Colonic mucosa (tissue), 4 donors: Measurements from ENCODE around the gene CHAF1B. TPM values are rescaled to one million over a fixed set of nuclear protein-coding genes. Genes with fewer than 3 reads are reported as not detected.

Experiments
- DNase-seq: peaks from one replicate; pipeline ENCODE4 v3.0.0-alpha.2; 2020
- H3K27ac ChIP-seq: fragments of 200-600 bp; one replicate; pipeline ENCODE4 v1.8.0; 2021
- H3K27me3 ChIP-seq: fragments of 200-600 bp; one replicate; pipeline ENCODE4 v1.8.0; 2021
- H3K36me3 ChIP-seq: fragments of 200-600 bp; one replicate; pipeline ENCODE4 v1.8.0; 2021
- H3K4me1 ChIP-seq: fragments of 200-600 bp; one replicate; pipeline ENCODE4 v1.8.0; 2021; ENCODE audit warnings: mild to moderate bottlenecking
- H3K4me3 ChIP-seq: fragments of 200-600 bp; one replicate; pipeline ENCODE4 v1.8.0; 2021
- H3K9ac ChIP-seq, 2 donors: one replicate each; pipeline ENCODE4 v1.7.0; 2013; ENCODE audit warnings: control low read depth in 2 of 2, low read depth in 2 of 2, low read length in 2 of 2
- H3K9me3 ChIP-seq: fragments of 200-600 bp; one replicate; pipeline ENCODE4 v1.8.0; 2021
- intact Hi-C: fragments of 100-400 bp; cut with DNase I; formaldehyde crosslinking; loops from one replicate; pipeline ENCODE4 v1.14.1; 2022
- total RNA-seq, 2 donors: library from RNA; stranded (reverse); fragmentation: NEBNext Ultra II Directional in 1 of 2; extraction: Animal tissue kit (Norgen Biotek cat#: 25700) in 1 of 2; gene quantifications; one replicate each; pipeline ENCODE4 v1.2.1, GENCODE V29; 2021
- TF ChIP-seq, protein P1 (sequence below): fragments of 200-600 bp; IDR thresholded peaks from one replicate; pipeline ENCODE4 v1.8.0; 2022; ENCODE audit warnings: antibody characterized with exemption, mild to moderate bottlenecking
- donor health status: healthy.
- donor health status: DM: no; HTN: no; CAD: no.
- donor health status: DM: no; HTN: no; CAD: no.

The CHAF1B gene
- total RNA-seq, 2 donors from 2014 or later = 2.5 to 12.0 TPM

DNA sequence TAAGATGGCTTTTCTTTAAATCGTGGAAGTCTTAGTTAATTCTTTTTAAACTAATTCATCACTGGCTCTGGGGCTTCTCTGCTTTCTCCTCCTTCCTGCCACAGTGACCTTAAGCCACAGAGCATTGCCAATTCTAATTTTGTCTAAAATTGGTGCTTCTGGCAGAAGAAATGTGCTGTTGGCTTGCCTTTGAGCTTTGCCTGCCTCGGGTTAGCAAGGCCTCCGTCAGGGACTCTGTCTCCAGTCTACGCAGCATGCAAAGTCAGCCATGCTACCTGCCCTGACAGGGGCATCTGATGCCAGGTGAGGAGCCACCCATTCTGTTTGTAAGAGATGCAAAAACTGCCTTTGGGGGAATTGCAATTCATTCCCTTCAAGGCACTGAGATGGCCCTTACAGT lies 69.5 kb downstream of the CHAF1B start:
- H3K9ac ChIP-seq = no peak overlapping the region
- no peak overlapping the region for H3K27ac ChIP-seq
- no peaks in the 10 kb centered on the region for H3K27me3 ChIP-seq
- H3K4me1 ChIP-seq = no peaks in the 10 kb centered on the region
- TF ChIP-seq, protein P1, sequence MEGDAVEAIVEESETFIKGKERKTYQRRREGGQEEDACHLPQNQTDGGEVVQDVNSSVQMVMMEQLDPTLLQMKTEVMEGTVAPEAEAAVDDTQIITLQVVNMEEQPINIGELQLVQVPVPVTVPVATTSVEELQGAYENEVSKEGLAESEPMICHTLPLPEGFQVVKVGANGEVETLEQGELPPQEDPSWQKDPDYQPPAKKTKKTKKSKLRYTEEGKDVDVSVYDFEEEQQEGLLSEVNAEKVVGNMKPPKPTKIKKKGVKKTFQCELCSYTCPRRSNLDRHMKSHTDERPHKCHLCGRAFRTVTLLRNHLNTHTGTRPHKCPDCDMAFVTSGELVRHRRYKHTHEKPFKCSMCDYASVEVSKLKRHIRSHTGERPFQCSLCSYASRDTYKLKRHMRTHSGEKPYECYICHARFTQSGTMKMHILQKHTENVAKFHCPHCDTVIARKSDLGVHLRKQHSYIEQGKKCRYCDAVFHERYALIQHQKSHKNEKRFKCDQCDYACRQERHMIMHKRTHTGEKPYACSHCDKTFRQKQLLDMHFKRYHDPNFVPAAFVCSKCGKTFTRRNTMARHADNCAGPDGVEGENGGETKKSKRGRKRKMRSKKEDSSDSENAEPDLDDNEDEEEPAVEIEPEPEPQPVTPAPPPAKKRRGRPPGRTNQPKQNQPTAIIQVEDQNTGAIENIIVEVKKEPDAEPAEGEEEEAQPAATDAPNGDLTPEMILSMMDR = no peak
- no peaks in the 10 kb centered on the region for H3K36me3 ChIP-seq
- DNase-seq = no peak
- intact Hi-C loops = no loop called here
- no peaks in the 10 kb centered on the region for H3K9me3 ChIP-seq
- no peak overlapping the region for H3K4me3 ChIP-seq

DNA sequence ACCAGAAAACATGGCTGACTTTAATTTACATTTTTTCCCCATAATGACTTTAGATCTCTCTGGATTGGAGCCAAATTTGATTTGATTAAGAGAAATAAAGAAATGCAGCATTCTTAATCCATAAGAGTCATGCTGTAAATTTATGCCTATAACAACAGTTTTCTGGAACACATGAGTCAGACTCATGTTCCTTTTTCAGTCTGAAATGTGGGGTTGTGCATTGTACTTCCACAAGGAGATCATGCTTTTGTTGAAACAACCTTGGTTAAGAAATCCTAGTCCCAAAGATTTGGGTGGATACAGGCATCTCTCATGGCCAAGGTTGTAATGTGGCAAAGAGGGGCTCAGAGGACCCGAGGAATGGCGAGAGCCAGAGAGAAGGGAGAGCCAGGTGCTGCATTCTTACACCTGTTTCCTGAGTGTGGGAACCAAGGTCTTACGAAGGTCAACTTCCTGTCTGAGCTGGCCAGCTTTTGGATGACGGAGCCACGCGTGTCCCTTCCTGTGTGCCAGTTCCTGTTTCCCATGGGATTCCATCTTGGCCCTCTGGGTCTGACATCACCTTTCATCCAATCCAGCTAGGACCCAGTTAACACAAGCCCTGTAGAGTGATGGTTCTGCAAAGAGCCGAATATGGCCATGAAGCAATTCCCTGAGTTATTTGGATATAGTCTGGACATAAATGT lies 71.7 kb downstream of the CHAF1B start:
- H3K27me3 ChIP-seq = no peaks in the 10 kb centered on the region
- H3K36me3 ChIP-seq = no peaks in the 10 kb centered on the region
- DNase-seq = no peak
- intact Hi-C loops = no loop called here
- no peak overlapping the region for H3K9ac ChIP-seq
- no peaks in the 10 kb centered on the region for H3K9me3 ChIP-seq
- no peak overlapping the region for H3K27ac ChIP-seq
- TF ChIP-seq, protein P1 = no peak
- H3K4me3 ChIP-seq = no peak overlapping the region
- no peaks in the 10 kb centered on the region for H3K4me1 ChIP-seq

DNA sequence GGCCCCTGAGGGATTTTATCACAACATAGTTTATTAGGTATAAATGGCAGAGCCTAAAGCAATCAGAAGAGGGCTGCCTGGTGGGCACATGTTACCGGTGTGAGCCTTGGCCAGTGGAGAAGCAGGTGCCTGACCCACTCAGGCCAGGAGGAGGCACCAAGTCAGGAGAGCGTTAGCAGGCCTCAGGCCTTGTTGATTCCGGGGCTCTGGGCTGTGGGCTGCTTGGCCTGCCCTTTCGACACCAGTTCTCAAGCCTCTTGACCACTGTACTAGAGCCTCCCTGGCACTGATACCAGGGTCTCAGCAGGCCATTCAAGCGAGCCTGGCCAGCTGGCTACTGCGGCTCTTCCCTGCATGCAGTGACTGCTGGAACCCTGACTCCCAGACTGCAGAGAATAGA lies 73.9 kb downstream of the CHAF1B start:
- TF ChIP-seq, protein P1 = no peak
- intact Hi-C loops = no loop called here
- Histone ChIP-seq H3K27ac (no peak overlapping the region), H3K36me3 (no peaks in the 10 kb centered on the region), H3K4me1 (no peaks in the 10 kb centered on the region), H3K9me3 (no peaks in the 10 kb centered on the region), H3K27me3 (no peaks in the 10 kb centered on the region), H3K9ac (no peak overlapping the region), H3K4me3 (no peak overlapping the region)
- no peak for DNase-seq

DNA sequence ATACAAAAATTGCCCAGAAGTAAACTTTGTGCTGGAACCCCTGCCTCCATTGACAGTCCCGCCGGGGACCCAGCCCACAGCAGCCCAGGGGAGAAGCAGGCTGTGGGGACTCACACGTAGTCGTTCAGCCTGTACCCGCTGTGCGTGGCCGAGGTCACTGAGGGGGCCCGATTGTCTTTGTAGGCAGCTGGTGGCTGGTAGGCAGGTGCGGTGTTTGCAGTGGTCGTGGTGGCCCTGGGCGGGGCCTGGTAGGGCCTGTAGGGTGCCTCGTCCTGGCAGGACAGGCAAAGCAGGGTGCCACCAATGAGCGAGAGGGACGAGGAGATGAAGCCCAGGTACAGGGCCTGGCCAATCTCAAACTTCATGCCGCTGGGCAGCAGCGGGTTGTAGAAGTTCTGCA lies 75.7 kb downstream of the CHAF1B start:
- H3K4me3 ChIP-seq = no peak overlapping the region
- H3K27ac ChIP-seq = no peak overlapping the region
- H3K9me3 ChIP-seq = no peaks in the 10 kb centered on the region
- TF ChIP-seq, protein P1 = no peak
- no peaks in the 10 kb centered on the region for H3K4me1 ChIP-seq
- no peaks in the 10 kb centered on the region for H3K27me3 ChIP-seq
- H3K9ac ChIP-seq = no peak overlapping the region
- intact Hi-C loops = no loop called here
- no peaks in the 10 kb centered on the region for H3K36me3 ChIP-seq
- DNase-seq = no peak

DNA sequence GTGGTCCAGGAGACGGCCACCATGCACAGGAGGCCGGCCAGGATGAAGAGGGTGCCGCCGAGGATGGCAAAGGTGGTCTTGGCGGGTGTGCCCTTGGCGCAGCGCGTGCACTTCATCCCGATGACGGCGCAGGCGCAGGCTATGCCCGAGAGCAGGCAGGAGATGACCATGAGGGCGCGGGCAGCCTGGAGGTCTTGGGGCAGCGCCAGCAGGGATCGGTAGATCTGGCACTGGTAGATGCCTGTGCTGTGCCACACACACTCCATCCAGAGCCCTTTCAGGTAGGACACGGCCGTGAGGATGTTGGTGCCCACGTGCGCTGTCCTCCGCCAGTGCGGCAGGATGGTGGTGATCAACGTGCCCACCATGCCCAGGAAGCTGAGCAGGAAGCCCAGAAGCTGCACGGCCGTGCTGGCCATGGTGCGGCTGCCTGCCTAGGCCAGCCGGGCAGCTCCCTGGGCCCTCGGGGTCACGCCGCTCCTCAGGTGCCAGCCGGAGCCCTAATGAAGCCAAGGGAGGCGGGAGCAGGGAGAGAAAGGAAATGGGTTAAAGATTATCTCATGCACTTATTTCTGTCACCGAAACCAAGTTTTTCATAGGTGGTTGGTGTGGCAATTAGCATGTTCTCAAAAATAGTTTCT lies 76.2 kb downstream of the CHAF1B start:
- Histone ChIP-seq H3K27me3 (no peaks in the 10 kb centered on the region), H3K9me3 (no peaks in the 10 kb centered on the region), H3K4me1 (no peaks in the 10 kb centered on the region), H3K4me3 (no peak overlapping the region), H3K9ac (peak overlapping the region in 1 of 2 donors; percentile 23), H3K36me3 (no peaks in the 10 kb centered on the region), H3K27ac (no peak overlapping the region)
- intact Hi-C loops = no loop called here
- TF ChIP-seq, protein P1 = no peak
- no peak for DNase-seq
